SIG-M5 (cell line): ENCODE measurements around the gene DAPK1.

Experiments
- DNase-seq: peaks from one replicate; lab custom pipeline; 2025; lab: John Stamatoyannopoulos, UW

DAPK1 gene

GRCh38 chr9:87516926-87517290 is 19.2 kb downstream of the DAPK1 start:
- DNase-seq, result no peak

- DNase-seq, result no peak
Observed at GRCh38 chr9:87517732-87518131, 20.1 kb downstream of the DAPK1 start.

GRCh38 chr9:87518702-87519335 is 21.2 kb downstream of the DAPK1 start:
- no peak for DNase-seq

- no peak for DNase-seq
Observed at GRCh38 chr9:87519461-87519860, 21.8 kb downstream of the DAPK1 start.

GRCh38 chr9:87520172-87520683 is 22.6 kb downstream of the DAPK1 start:
- no peak for DNase-seq

- DNase-seq, result no peak
Observed at GRCh38 chr9:87521834-87522233, 24.2 kb downstream of the DAPK1 start.

- no peak for DNase-seq
Observed at GRCh38 chr9:87524061-87524460, 26.4 kb downstream of the DAPK1 start.

- DNase-seq, result no peak
Observed at GRCh38 chr9:87525546-87526303, 28.1 kb downstream of the DAPK1 start.

- DNase-seq, result no peak
Observed at GRCh38 chr9:87527211-87527916, 29.7 kb downstream of the DAPK1 start.

- no peak for DNase-seq
Observed at GRCh38 chr9:87528969-87529368, 31.3 kb downstream of the DAPK1 start.

- no peak for DNase-seq
Observed at GRCh38 chr9:87529671-87530070, 32.0 kb downstream of the DAPK1 start.

GRCh38 chr9:87530716-87531115 is 33.0 kb downstream of the DAPK1 start:
- DNase-seq, result no peak

- DNase-seq, result no peak
Observed at GRCh38 chr9:87531370-87532295, 34.0 kb downstream of the DAPK1 start.

- DNase-seq, result no peak
Observed at GRCh38 chr9:87533271-87533670, 35.6 kb downstream of the DAPK1 start.

- DNase-seq, result no peak
Observed at GRCh38 chr9:87534036-87534435, 36.4 kb downstream of the DAPK1 start.

GRCh38 chr9:87534957-87535356 is 37.3 kb downstream of the DAPK1 start:
- no peak for DNase-seq

GRCh38 chr9:87535817-87536539 is 38.3 kb downstream of the DAPK1 start:
- no peak for DNase-seq

GRCh38 chr9:87537625-87538024 is 40.0 kb downstream of the DAPK1 start:
- no peak for DNase-seq

GRCh38 chr9:87540444-87541105 is 42.9 kb downstream of the DAPK1 start:
- no peak for DNase-seq

- no peak for DNase-seq
Observed at GRCh38 chr9:87541663-87542062, 44.0 kb downstream of the DAPK1 start.

- DNase-seq, result no peak
Observed at GRCh38 chr9:87542141-87542540, 44.5 kb downstream of the DAPK1 start.
